ENCODE data around the gene MKX. TPM values are rescaled to one million over a fixed set of nuclear protein-coding genes. Genes with fewer than 3 reads are reported as not detected.
A peak's percentile ranks its signal among the peaks of the same experiment; 100 is the strongest.

The MKX gene
- total RNA-seq, 6 experiments from 2014 or later, result 36.6 to 99.7 (median 40.6) TPM

DNA sequence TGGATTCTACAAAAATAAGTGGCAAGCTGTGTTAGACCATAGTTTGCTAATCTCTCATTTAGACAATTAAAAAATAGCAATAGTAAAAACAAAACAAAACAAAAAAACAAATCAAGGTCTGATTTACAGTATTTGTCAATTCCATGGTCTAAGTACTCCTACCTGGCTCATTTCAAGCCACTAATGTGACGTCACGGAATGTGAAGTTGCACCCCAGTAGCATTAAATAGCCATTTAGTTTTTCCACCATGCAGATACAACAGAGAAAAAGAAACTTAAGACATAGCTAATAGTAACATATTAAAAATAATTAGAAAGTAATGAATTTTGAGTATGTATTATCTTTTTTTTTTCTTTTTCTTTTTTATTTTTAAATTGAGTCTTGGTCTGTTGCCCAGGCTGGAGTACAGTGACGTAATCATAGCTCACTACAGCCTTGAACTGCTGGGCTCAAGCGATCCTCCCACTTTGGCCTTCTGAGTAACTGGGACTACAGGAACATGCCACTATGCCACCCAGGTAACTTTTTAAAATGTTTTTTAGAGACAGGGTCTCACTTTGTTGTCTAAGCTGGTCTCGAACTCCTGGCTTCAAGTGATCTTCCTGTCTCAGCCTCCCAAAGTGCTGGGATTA, 101.2 kb downstream of the MKX start:
- H3K4me1 Mint-ChIP-seq (ENCODE audit: low read depth), result peaks cover 47% of the 10 kb centered on the region
- DNase-seq, result no peak
- H3K36me3 Mint-ChIP-seq (ENCODE audit: low read depth), result peaks cover 9% of the 10 kb centered on the region
- H3K4me3 Mint-ChIP-seq, result no peak overlapping the region
- H3K27me3 Mint-ChIP-seq (ENCODE audit: insufficient read depth), result peaks cover 2% of the 10 kb centered on the region
- H3K9me3 Mint-ChIP-seq, result peaks cover 14% of the 10 kb centered on the region
- no peak overlapping the region for H3K27ac Mint-ChIP-seq
- TF ChIP-seq, protein P1, sequence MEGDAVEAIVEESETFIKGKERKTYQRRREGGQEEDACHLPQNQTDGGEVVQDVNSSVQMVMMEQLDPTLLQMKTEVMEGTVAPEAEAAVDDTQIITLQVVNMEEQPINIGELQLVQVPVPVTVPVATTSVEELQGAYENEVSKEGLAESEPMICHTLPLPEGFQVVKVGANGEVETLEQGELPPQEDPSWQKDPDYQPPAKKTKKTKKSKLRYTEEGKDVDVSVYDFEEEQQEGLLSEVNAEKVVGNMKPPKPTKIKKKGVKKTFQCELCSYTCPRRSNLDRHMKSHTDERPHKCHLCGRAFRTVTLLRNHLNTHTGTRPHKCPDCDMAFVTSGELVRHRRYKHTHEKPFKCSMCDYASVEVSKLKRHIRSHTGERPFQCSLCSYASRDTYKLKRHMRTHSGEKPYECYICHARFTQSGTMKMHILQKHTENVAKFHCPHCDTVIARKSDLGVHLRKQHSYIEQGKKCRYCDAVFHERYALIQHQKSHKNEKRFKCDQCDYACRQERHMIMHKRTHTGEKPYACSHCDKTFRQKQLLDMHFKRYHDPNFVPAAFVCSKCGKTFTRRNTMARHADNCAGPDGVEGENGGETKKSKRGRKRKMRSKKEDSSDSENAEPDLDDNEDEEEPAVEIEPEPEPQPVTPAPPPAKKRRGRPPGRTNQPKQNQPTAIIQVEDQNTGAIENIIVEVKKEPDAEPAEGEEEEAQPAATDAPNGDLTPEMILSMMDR (IDR thresholded peaks at IDR 0.05), result no peak

DNA sequence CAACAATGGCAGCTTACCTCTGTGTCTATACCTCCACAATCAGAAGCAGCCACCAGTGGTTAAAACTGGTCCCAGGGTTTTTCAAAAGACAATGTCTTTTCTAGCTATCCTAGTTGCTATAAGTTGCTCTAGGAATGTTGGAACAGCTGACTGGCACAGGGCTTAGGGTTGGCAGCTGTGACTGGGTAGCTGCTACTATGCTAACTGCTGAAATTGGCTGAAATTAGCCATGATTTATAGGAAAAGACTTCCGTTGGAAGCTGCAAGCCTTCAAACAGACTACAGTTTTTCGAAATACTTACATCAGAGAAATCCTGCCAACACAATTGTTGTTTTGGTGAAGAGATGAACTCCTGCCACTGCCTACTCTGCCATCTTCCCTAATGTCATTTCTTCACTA, 102.3 kb downstream of the MKX start:
- peaks cover 49% of the 10 kb centered on the region for H3K4me1 Mint-ChIP-seq (ENCODE audit: low read depth)
- peaks cover 9% of the 10 kb centered on the region for H3K36me3 Mint-ChIP-seq (ENCODE audit: low read depth)
- no peak overlapping the region for H3K27ac Mint-ChIP-seq
- peaks cover 2% of the 10 kb centered on the region; the same call in 1 of the 2 replicates for H3K27me3 Mint-ChIP-seq (ENCODE audit: insufficient read depth)
- H3K4me3 Mint-ChIP-seq, result no peak overlapping the region
- DNase-seq, result no peak
- peaks cover 14% of the 10 kb centered on the region for H3K9me3 Mint-ChIP-seq
- TF ChIP-seq, protein P1 (IDR thresholded peaks at IDR 0.05), result no peak

DNA sequence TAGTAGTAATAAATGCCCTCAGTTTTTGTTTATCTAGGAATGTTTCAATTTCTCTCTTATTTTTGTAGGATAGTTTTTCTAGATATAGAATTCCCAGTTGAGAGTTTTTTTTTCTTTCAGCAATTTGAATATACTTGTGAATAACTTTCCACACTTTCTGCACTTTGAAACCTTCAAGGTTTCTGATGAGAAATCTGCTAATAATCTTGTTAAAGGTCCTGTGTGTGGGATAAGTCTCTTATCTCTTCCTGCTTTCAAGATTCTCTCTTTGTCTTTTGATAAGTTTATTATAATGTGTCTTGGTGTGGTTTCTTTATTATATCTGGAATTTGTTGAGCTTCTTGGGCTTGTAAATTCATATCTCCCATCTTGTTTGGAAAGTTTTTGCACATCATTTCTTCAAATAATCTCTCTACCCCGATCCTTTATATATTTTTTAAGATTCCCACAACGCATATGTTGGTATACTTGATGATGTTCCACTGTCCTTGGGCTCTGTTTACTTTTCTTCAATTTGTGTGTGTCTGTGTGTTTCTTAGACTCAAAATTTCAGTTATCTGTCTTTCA, 103.5 kb downstream of the MKX start:
- Mint-ChIP-seq H3K4me1 (ENCODE audit: low read depth) (peaks cover 52% of the 10 kb centered on the region), H3K9me3 (peaks cover 14% of the 10 kb centered on the region), H3K27ac (no peak overlapping the region), H3K27me3 (ENCODE audit: insufficient read depth) (peaks cover 2% of the 10 kb centered on the region; the same call in 1 of the 2 replicates), H3K36me3 (ENCODE audit: low read depth) (peaks cover 9% of the 10 kb centered on the region), H3K4me3 (no peak overlapping the region)
- DNase-seq, result no peak
- TF ChIP-seq, protein P1 (IDR thresholded peaks at IDR 0.05), result no peak

DNA sequence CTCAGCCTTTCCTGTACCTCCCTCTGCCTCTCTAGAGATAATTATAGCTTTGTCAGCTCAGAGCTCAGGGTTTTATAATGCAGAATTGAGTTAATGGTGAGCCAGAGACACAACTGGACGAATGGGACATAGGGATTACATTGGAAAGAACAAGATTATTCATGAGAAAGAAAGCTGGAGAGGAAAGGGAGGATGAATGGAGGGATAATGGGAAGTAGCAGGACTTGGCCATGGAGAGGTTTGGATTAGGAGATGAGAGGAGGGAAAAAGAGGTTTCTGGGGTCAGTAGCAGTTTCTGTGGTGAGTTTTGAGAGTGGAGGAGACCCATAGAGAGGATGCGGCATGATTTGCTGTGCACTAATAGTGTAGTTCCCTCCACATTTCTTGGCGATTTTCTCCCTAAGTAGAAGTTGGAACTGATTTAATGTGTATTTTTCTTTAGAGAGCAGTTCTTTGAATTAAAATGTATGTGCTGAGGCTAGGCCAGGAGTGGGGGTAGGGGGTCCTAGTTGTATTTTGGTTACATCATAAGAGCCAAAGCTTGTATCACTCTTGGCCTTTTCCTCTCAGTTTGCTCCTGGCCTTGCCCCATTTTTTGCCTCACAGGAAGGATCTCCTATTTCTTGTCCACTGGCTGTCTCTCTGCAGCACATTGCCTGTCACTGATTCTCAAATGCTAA, 107.4 kb downstream of the MKX start:
- Mint-ChIP-seq H3K27ac (no peak overlapping the region; the same call in 1 of the 2 replicates), H3K4me1 (ENCODE audit: low read depth) (peaks cover 17% of the 10 kb centered on the region), H3K36me3 (ENCODE audit: low read depth) (peaks cover 9% of the 10 kb centered on the region), H3K27me3 (ENCODE audit: insufficient read depth) (no peaks in the 10 kb centered on the region), H3K9me3 (peaks cover 17% of the 10 kb centered on the region), H3K4me3 (no peak overlapping the region)
- TF ChIP-seq, protein P1 (IDR thresholded peaks at IDR 0.05), result no peak
- no peak for DNase-seq

DNA sequence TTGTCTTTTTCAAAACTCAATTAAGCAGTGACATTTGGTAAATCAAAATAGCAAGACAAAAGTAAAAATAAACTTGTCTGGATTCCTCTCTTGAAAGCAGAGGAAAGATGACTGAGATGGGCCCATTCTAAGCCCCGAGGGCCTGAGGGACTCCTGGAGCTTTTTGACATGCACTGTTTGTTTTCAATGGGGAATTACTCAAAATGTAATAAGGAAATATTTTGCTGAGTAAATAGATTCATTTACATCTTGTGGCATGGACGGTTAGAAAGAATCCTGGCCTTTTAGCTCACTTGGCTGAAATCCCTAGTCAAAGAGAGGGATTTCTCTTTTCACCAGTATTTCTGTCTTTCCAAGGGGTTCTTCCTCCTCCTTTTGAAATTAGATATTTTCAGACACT, 108.0 kb downstream of the MKX start:
- no peak overlapping the region for H3K4me3 Mint-ChIP-seq
- DNase-seq, result no peak
- H3K9me3 Mint-ChIP-seq, result peaks cover 14% of the 10 kb centered on the region
- H3K36me3 Mint-ChIP-seq (ENCODE audit: low read depth), result peaks cover 8% of the 10 kb centered on the region
- H3K27me3 Mint-ChIP-seq (ENCODE audit: insufficient read depth), result no peaks in the 10 kb centered on the region
- H3K4me1 Mint-ChIP-seq (ENCODE audit: low read depth), result peaks cover 17% of the 10 kb centered on the region
- H3K27ac Mint-ChIP-seq, result peak overlapping the region; percentile 19; the same call in 1 of the 2 replicates
- TF ChIP-seq, protein P1 (IDR thresholded peaks at IDR 0.05), result no peak
